ENCODE data around the gene IQGAP2. TPM values are rescaled to one million over a fixed set of nuclear protein-coding genes. Genes with fewer than 3 reads are reported as not detected.

Gene IQGAP2
- total and polyA plus RNA-seq, 2 donors (not counting 1 experiment from before 2014, with no cell fraction given) = 8.1 to 15.0 TPM

GRCh38 chr5:76489877-76490688 lies 87.0 kb downstream of the IQGAP2 start:
- no peak for ATAC-seq (ENCODE audit: low read depth)
- ChIA-PET CTCF (interaction anchor here (0.7 kb wide), 1 partner anchor 53 kb away, joined by 3 read pairs; no protein-coding TSS in a partner anchor), POLR2A (no interaction called here)
- Histone ChIP-seq H3K27me3 (replicated peaks in 1 of 4; ENCODE audit: control extremely low read depth in 1 of 4, control insufficient read depth in 3 of 4, insufficient read depth in 4 of 4, low read length in 3 of 4) (no peaks in the 10 kb centered on the region), H3K4me2 (replicated peaks; ENCODE audit: low read depth, low read length, poor library complexity, severe bottlenecking) (no peak overlapping the region), H3K9me3 (ENCODE audit: control extremely low read depth in 1 of 3, control insufficient read depth in 2 of 3, insufficient read depth in 1 of 3, low read length in 2 of 3) (no peaks in the 10 kb centered on the region), H3K9ac (ENCODE audit: low read length) (no peak overlapping the region), H3K4me3 (ENCODE audit: control extremely low read depth in 1 of 5, extremely low read depth in 1 of 5, insufficient read depth in 1 of 5, low read depth in 2 of 5, low read length in 4 of 5) (no peak overlapping the region), H3K27ac (ENCODE audit: low read length in 2 of 2) (no peak overlapping the region), H3K79me2 (ENCODE audit: control insufficient read depth, insufficient read depth, low read length) (peaks cover 11% of the 10 kb centered on the region), H3K4me1 (ENCODE audit: control insufficient read depth in 2 of 2, insufficient read depth in 2 of 2, low read length in 2 of 2) (no peaks in the 10 kb centered on the region), H3K36me3 (replicated peaks in 1 of 2; ENCODE audit: control extremely low read depth in 1 of 2, control insufficient read depth in 1 of 2, extremely low read depth in 1 of 2, insufficient read depth in 2 of 2, low read length in 1 of 2) (no peaks in the 10 kb centered on the region), H4K20me1 (ENCODE audit: control insufficient read depth, insufficient read depth, low read length, poor library complexity, severe bottlenecking) (no peaks in the 10 kb centered on the region), H2AFZ (ENCODE audit: insufficient read depth, low read depth, low read length, poor library complexity, severe bottlenecking) (no peak overlapping the region)
- H3K4me3 Mint-ChIP-seq = no peak overlapping the region
- H3K27me3 Mint-ChIP-seq = no peaks in the 10 kb centered on the region
- 100% methylated on average over 1 of the region's 7 CpGs for WGBS (ENCODE audit: insufficient coverage)
- intact Hi-C loops (cut with micrococcal nuclease) = no loop called here
- H3K27ac Mint-ChIP-seq = no peak overlapping the region
- no peaks in the 10 kb centered on the region for H3K9me3 Mint-ChIP-seq (ENCODE audit: insufficient read depth)
- no peak for TF ChIP-seq EZH2 (IDR thresholded peaks at IDR 0.05; ENCODE audit: borderline replicate concordance, insufficient read depth, low read depth, low read length, poor library complexity, severe bottlenecking)
- TF ChIP-seq, protein P1, sequence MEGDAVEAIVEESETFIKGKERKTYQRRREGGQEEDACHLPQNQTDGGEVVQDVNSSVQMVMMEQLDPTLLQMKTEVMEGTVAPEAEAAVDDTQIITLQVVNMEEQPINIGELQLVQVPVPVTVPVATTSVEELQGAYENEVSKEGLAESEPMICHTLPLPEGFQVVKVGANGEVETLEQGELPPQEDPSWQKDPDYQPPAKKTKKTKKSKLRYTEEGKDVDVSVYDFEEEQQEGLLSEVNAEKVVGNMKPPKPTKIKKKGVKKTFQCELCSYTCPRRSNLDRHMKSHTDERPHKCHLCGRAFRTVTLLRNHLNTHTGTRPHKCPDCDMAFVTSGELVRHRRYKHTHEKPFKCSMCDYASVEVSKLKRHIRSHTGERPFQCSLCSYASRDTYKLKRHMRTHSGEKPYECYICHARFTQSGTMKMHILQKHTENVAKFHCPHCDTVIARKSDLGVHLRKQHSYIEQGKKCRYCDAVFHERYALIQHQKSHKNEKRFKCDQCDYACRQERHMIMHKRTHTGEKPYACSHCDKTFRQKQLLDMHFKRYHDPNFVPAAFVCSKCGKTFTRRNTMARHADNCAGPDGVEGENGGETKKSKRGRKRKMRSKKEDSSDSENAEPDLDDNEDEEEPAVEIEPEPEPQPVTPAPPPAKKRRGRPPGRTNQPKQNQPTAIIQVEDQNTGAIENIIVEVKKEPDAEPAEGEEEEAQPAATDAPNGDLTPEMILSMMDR (IDR thresholded peaks at IDR 0.05) = no peak
- DNase-seq = no peak
- peaks cover 2% of the 10 kb centered on the region for H3K4me1 Mint-ChIP-seq

- Histone ChIP-seq H3K36me3 (replicated peaks in 1 of 2; ENCODE audit: control extremely low read depth in 1 of 2, control insufficient read depth in 1 of 2, extremely low read depth in 1 of 2, insufficient read depth in 2 of 2, low read length in 1 of 2) (no peaks in the 10 kb centered on the region), H4K20me1 (ENCODE audit: control insufficient read depth, insufficient read depth, low read length, poor library complexity, severe bottlenecking) (no peaks in the 10 kb centered on the region), H3K4me1 (ENCODE audit: control insufficient read depth in 2 of 2, insufficient read depth in 2 of 2, low read length in 2 of 2) (no peaks in the 10 kb centered on the region), H3K79me2 (ENCODE audit: control insufficient read depth, insufficient read depth, low read length) (peaks cover 11% of the 10 kb centered on the region), H3K4me3 (ENCODE audit: control extremely low read depth in 1 of 5, extremely low read depth in 1 of 5, insufficient read depth in 1 of 5, low read depth in 2 of 5, low read length in 4 of 5) (no peak overlapping the region), H3K9ac (ENCODE audit: low read length) (no peak overlapping the region), H3K27me3 (replicated peaks in 1 of 4; ENCODE audit: control extremely low read depth in 1 of 4, control insufficient read depth in 3 of 4, insufficient read depth in 4 of 4, low read length in 3 of 4) (no peaks in the 10 kb centered on the region), H3K4me2 (replicated peaks; ENCODE audit: low read depth, low read length, poor library complexity, severe bottlenecking) (no peak overlapping the region), H3K9me3 (ENCODE audit: control extremely low read depth in 1 of 3, control insufficient read depth in 2 of 3, insufficient read depth in 1 of 3, low read length in 2 of 3) (no peaks in the 10 kb centered on the region), H2AFZ (ENCODE audit: insufficient read depth, low read depth, low read length, poor library complexity, severe bottlenecking) (no peak overlapping the region), H3K27ac (ENCODE audit: low read length in 2 of 2) (no peak overlapping the region)
- ATAC-seq (ENCODE audit: low read depth) = no peak
- ChIA-PET CTCF (interaction anchor here (0.7 kb wide), 1 partner anchor 53 kb away, joined by 3 read pairs; no protein-coding TSS in a partner anchor), POLR2A (no interaction called here)
- intact Hi-C loops (cut with micrococcal nuclease) = no loop called here
- TF ChIP-seq, protein P1 (IDR thresholded peaks at IDR 0.05) = no peak
- no peak for TF ChIP-seq EZH2 (IDR thresholded peaks at IDR 0.05; ENCODE audit: borderline replicate concordance, insufficient read depth, low read depth, low read length, poor library complexity, severe bottlenecking)
- no peak for DNase-seq
- H3K4me3 Mint-ChIP-seq = no peak overlapping the region
- H3K27ac Mint-ChIP-seq = no peak overlapping the region
- no peaks in the 10 kb centered on the region for H3K27me3 Mint-ChIP-seq
- H3K9me3 Mint-ChIP-seq (ENCODE audit: insufficient read depth) = no peaks in the 10 kb centered on the region
- H3K4me1 Mint-ChIP-seq = peaks cover 2% of the 10 kb centered on the region
These were observed 87.9 kb downstream of the IQGAP2 start for GRCh38 chr5:76490960-76491359.
